ENCODE results near the gene KIAA1671.

Gene KIAA1671

GRCh38 chr22:24954856-24955255, 2.3 kb downstream of the KIAA1671 start:
- no peaks in the 10 kb centered on the region for H3K27me3 ChIP-seq (ENCODE audit: low read length)
- H3K9me3 ChIP-seq (ENCODE audit: insufficient read depth, low read length): no peaks in the 10 kb centered on the region
- H3F3A ChIP-seq (ENCODE audit: insufficient read depth): no peaks in the 10 kb centered on the region
- no peaks in the 10 kb centered on the region for H3K79me2 ChIP-seq (ENCODE audit: insufficient read depth, low read length)
- no peak overlapping the region for H3K27ac ChIP-seq (ENCODE audit: low read depth, low read length)
- no peak overlapping the region for H2AFZ ChIP-seq (ENCODE audit: low read depth, low read length, severe bottlenecking)
- H3K36me3 ChIP-seq (ENCODE audit: low read length): no peaks in the 10 kb centered on the region
- H3K4me2 ChIP-seq (ENCODE audit: low read depth, low read length, poor library complexity, severe bottlenecking): no peak overlapping the region
- H4K20me1 ChIP-seq (ENCODE audit: low read depth, low read length): no peaks in the 10 kb centered on the region
- H3K4me3 ChIP-seq (ENCODE audit: insufficient read depth, low read length, poor library complexity, severe bottlenecking): no peak overlapping the region
- no peak overlapping the region for H3K9ac ChIP-seq (ENCODE audit: low read length)
- no peak for TF ChIP-seq EZH2phosphoT487 (conservative IDR thresholded peaks at IDR 0.05; ENCODE audit: low read length)
- TF ChIP-seq, protein P1, sequence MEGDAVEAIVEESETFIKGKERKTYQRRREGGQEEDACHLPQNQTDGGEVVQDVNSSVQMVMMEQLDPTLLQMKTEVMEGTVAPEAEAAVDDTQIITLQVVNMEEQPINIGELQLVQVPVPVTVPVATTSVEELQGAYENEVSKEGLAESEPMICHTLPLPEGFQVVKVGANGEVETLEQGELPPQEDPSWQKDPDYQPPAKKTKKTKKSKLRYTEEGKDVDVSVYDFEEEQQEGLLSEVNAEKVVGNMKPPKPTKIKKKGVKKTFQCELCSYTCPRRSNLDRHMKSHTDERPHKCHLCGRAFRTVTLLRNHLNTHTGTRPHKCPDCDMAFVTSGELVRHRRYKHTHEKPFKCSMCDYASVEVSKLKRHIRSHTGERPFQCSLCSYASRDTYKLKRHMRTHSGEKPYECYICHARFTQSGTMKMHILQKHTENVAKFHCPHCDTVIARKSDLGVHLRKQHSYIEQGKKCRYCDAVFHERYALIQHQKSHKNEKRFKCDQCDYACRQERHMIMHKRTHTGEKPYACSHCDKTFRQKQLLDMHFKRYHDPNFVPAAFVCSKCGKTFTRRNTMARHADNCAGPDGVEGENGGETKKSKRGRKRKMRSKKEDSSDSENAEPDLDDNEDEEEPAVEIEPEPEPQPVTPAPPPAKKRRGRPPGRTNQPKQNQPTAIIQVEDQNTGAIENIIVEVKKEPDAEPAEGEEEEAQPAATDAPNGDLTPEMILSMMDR (IDR thresholded peaks at IDR 0.05; ENCODE audit: insufficient read depth, low read length, poor library complexity, severe bottlenecking): no peak
- no peaks in the 10 kb centered on the region for H3K9me2 ChIP-seq (replicated peaks; ENCODE audit: insufficient read depth, low read length)

- Histone ChIP-seq H2AFZ (ENCODE audit: low read depth, low read length, severe bottlenecking) (no peak overlapping the region), H4K20me1 (ENCODE audit: low read depth, low read length) (no peaks in the 10 kb centered on the region), H3K4me3 (ENCODE audit: insufficient read depth, low read length, poor library complexity, severe bottlenecking) (no peak overlapping the region), H3K27ac (ENCODE audit: low read depth, low read length) (no peak overlapping the region), H3K9me2 (replicated peaks; ENCODE audit: insufficient read depth, low read length) (no peaks in the 10 kb centered on the region), H3K79me2 (ENCODE audit: insufficient read depth, low read length) (no peaks in the 10 kb centered on the region), H3K27me3 (ENCODE audit: low read length) (no peaks in the 10 kb centered on the region), H3K9ac (ENCODE audit: low read length) (no peak overlapping the region), H3F3A (ENCODE audit: insufficient read depth) (no peaks in the 10 kb centered on the region), H3K4me2 (ENCODE audit: low read depth, low read length, poor library complexity, severe bottlenecking) (no peak overlapping the region), H3K36me3 (ENCODE audit: low read length) (no peaks in the 10 kb centered on the region), H3K9me3 (ENCODE audit: insufficient read depth, low read length) (no peaks in the 10 kb centered on the region)
- no peak for TF ChIP-seq EZH2phosphoT487 (conservative IDR thresholded peaks at IDR 0.05; ENCODE audit: low read length)
- TF ChIP-seq, protein P1 (IDR thresholded peaks at IDR 0.05; ENCODE audit: insufficient read depth, low read length, poor library complexity, severe bottlenecking): no peak
These were observed 4.5 kb downstream of the KIAA1671 start for GRCh38 chr22:24957043-24957442.

DNA sequence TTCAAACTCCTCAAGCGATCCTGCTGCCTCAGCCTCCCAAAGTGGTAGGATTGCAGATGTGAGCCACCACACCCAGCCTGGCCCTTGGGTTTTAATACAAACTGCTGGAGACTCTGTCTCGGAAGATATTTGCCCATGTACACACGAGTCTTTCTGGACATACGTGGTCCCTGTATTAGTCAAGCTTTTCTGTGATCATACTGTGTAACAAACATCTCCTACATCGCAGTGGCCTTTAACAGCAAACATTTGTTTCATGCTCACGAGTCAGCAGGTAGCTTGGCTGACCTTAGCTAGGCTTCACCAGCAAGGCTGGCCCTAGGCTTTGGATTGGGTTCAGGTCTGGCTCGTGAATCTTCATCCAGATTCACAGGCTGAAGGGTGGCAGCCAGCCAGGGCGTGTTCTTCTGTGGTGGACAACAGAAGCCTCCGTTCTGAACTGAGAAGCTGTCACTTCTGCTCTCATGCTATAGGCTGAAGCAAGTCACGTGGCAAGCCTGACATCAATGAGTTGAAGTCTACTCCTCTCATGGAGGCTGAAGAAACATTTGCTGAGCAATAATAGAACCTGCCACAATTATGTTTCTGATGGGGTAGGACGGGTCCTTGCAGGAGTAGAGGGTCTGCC, 8.8 kb downstream of the KIAA1671 start:
- Histone ChIP-seq H3K27ac (ENCODE audit: low read depth, low read length) (no peak overlapping the region), H3F3A (ENCODE audit: insufficient read depth) (no peaks in the 10 kb centered on the region)

More for the DNA sequence above, 8.8 kb downstream of the KIAA1671 start:
- H2AFZ ChIP-seq (ENCODE audit: low read depth, low read length, severe bottlenecking): no peak overlapping the region
- H3K27me3 ChIP-seq (ENCODE audit: low read length): no peaks in the 10 kb centered on the region
- no peaks in the 10 kb centered on the region for H3K9me2 ChIP-seq (replicated peaks; ENCODE audit: insufficient read depth, low read length)
- TF ChIP-seq, protein P1 (IDR thresholded peaks at IDR 0.05; ENCODE audit: insufficient read depth, low read length, poor library complexity, severe bottlenecking): no peak
- TF ChIP-seq EZH2phosphoT487 (conservative IDR thresholded peaks at IDR 0.05; ENCODE audit: low read length): no peak
- no peak overlapping the region for H3K9ac ChIP-seq (ENCODE audit: low read length)
- H3K9me3 ChIP-seq (ENCODE audit: insufficient read depth, low read length): no peaks in the 10 kb centered on the region
- no peaks in the 10 kb centered on the region for H4K20me1 ChIP-seq (ENCODE audit: low read depth, low read length)
- no peaks in the 10 kb centered on the region for H3K79me2 ChIP-seq (ENCODE audit: insufficient read depth, low read length)
- no peak overlapping the region for H3K4me2 ChIP-seq (ENCODE audit: low read depth, low read length, poor library complexity, severe bottlenecking)
- H3K4me3 ChIP-seq (ENCODE audit: insufficient read depth, low read length, poor library complexity, severe bottlenecking): no peak overlapping the region
- H3K36me3 ChIP-seq (ENCODE audit: low read length): no peaks in the 10 kb centered on the region

Data from SU-DHL-6 (cell line).